ENCODE results near the gene SOWAHC. TPM values are rescaled to one million over a fixed set of nuclear protein-coding genes. Genes with fewer than 3 reads are reported as not detected.
"Not testable (repeated sequence)": the region's sequence is repeated elsewhere in the genome, so short reads cannot be mapped to it uniquely, and the experiment has no call there.

The SOWAHC gene
- total RNA-seq (10 to 100 TPM; 12.8 to 15.2 TPM), polyA plus RNA-seq (1 to 10 TPM; 5.2 to 5.6 TPM)
- long read RNA-seq, donor 1, full-length matches to known transcripts: 39 of 39 reads
- long read RNA-seq, donor 1, partial matches to known transcripts: 0 of 39 reads
- long read RNA-seq, donor 1, other reads (novel, unspliced or antisense): 0 of 39 reads
- long read RNA-seq, donor 2, full-length matches to known transcripts: 5 of 5 reads
- long read RNA-seq, donor 2, partial matches to known transcripts: 0 of 5 reads
- long read RNA-seq, donor 2, other reads (novel, unspliced or antisense): 0 of 5 reads
- long read RNA-seq, donor 3, full-length matches to known transcripts: 11 of 11 reads
- long read RNA-seq, donor 3, partial matches to known transcripts: 0 of 11 reads
- long read RNA-seq, donor 3, other reads (novel, unspliced or antisense): 0 of 11 reads
- long read RNA-seq, donor 4, full-length matches to known transcripts: 17 of 17 reads
- long read RNA-seq, donor 4, partial matches to known transcripts: 0 of 17 reads
- long read RNA-seq, donor 4, other reads (novel, unspliced or antisense): 0 of 17 reads
- long read RNA-seq, donor 5, full-length matches to known transcripts: 30 of 30 reads
- long read RNA-seq, donor 5, partial matches to known transcripts: 0 of 30 reads
- long read RNA-seq, donor 5, other reads (novel, unspliced or antisense): 0 of 30 reads

- 1 to 2% methylated on average over 68 to 104 of the region's 104 CpGs for WGBS, 2 donors
- no peak for TF ChIP-seq CTCF (IDR thresholded peaks at IDR 0.05; ENCODE audit: control extremely low read depth, extremely low read depth)
Observed at GRCh38 chr2:109613922-109614714, at the start of gene SOWAHC, which contains the start of gene SEPTIN10. TSS of gene SOWAHC (plus strand) at chr2:109614364. CDS start at chr2:109614490, 126 bp downstream. TSS of gene SEPTIN10 (minus strand) at chr2:109613966. CDS start at chr2:109613827, 139 bp downstream.

GRCh38 chr2:109575373-109575772, 38.8 kb upstream of the SOWAHC start:
- Histone ChIP-seq H3K4me1 (ENCODE audit: control insufficient read depth in 5 of 5, insufficient read depth in 5 of 5, low read length in 5 of 5) (peaks cover 0 to 2% (median 0%) of the 10 kb centered on the region in 5 donors), H3K9me3 (ENCODE audit: control insufficient read depth in 4 of 4, insufficient read depth in 3 of 4, low read length in 3 of 4) (no peaks in the 10 kb centered on the region), H3K4me3 (no peak overlapping the region), H3K27me3 (ENCODE audit: control insufficient read depth in 3 of 3, insufficient read depth in 3 of 3, low read length in 2 of 3) (no peaks in the 10 kb centered on the region), H3K9ac (ENCODE audit: insufficient read depth in 1 of 2, low read length in 2 of 2) (no peak overlapping the region), H3K36me3 (ENCODE audit: control insufficient read depth in 4 of 4, insufficient read depth in 4 of 4, low read length in 4 of 4) (peaks cover 5 to 13% (median 8%) of the 10 kb centered on the region in 4 donors), H3K27ac (ENCODE audit: low read depth in 1 of 2, low read length in 1 of 2) (no peak overlapping the region)
- TF ChIP-seq CTCF (IDR thresholded peaks at IDR 0.05; ENCODE audit: control extremely low read depth, extremely low read depth): no peak
- no peak for DNase-seq
- WGBS, 2 donors: 64 to 84% methylated on average over 1 of the region's 1 CpG
- ATAC-seq (ENCODE audit: insufficient read depth, low FRiP score): no peak

More at GRCh38 chr2:109613922-109614714, at the start of gene SOWAHC, which contains the start of gene SEPTIN10:
- Histone ChIP-seq H3K9me3 (ENCODE audit: control insufficient read depth in 4 of 4, insufficient read depth in 3 of 4, low read length in 3 of 4) (peaks cover 0 to 2% (median 0%) of the 10 kb centered on the region in 4 donors), H3K27ac (ENCODE audit: low read depth in 1 of 2, low read length in 1 of 2) (peak within 1 kb of the TSS; percentile 99 to 100), H3K27me3 (ENCODE audit: control insufficient read depth in 3 of 3, insufficient read depth in 3 of 3, low read length in 2 of 3) (no peaks in the 10 kb centered on the region), H3K4me1 (ENCODE audit: control insufficient read depth in 5 of 5, insufficient read depth in 5 of 5, low read length in 5 of 5) (peaks cover 0 to 33% (median 11%) of the 10 kb centered on the region in 5 donors), H3K4me3 (peak within 1 kb of the TSS; percentile 76), H3K9ac (ENCODE audit: insufficient read depth in 1 of 2, low read length in 2 of 2) (peak within 1 kb of the TSS; percentile 93 to 95), H3K36me3 (ENCODE audit: control insufficient read depth in 4 of 4, insufficient read depth in 4 of 4, low read length in 4 of 4) (no peaks in the 10 kb centered on the region)
- ATAC-seq (ENCODE audit: insufficient read depth, low FRiP score) (peak; percentile 95), DNase-seq (peak; percentile 99 to 100 (median 99))

- H3K27me3 ChIP-seq (ENCODE audit: control insufficient read depth in 3 of 3, insufficient read depth in 3 of 3, low read length in 2 of 3); H3K9me3 ChIP-seq (ENCODE audit: control insufficient read depth in 4 of 4, insufficient read depth in 3 of 4, low read length in 3 of 4); H3K9ac ChIP-seq (ENCODE audit: insufficient read depth in 1 of 2, low read length in 2 of 2); ATAC-seq (ENCODE audit: insufficient read depth, low FRiP score); H3K4me1 ChIP-seq (ENCODE audit: control insufficient read depth in 5 of 5, insufficient read depth in 5 of 5, low read length in 5 of 5); H3K4me3 ChIP-seq; DNase-seq; H3K27ac ChIP-seq (ENCODE audit: low read depth in 1 of 2, low read length in 1 of 2): not testable (repeated sequence)
- 83 to 90% methylated on average over 7 of the region's 7 CpGs for WGBS, 2 donors
- H3K36me3 ChIP-seq (ENCODE audit: control insufficient read depth in 4 of 4, insufficient read depth in 4 of 4, low read length in 4 of 4): peaks cover 0 to 13% (median 6%) of the 10 kb centered on the region in 4 donors
Observed at GRCh38 chr2:109577630-109578029, 36.5 kb upstream of the SOWAHC start.
